K562 (cell line): ENCODE measurements around the gene ZNF787. TPM values are rescaled to one million over a fixed set of nuclear protein-coding genes. Genes with fewer than 3 reads are reported as not detected.

ENCODE experiments used
- ADNP ChIP-seq: fragments of 200-800 bp; sonication (Bioruptor generic); IDR thresholded peaks from 2 replicates; pipeline ENCODE4 v1.6.1; 2016; ENCODE audit warnings: missing genetic modification characterization, missing compliant biosample characterization
- ARID4B ChIP-seq: sonication (generic); formaldehyde crosslinking; IDR thresholded peaks from 2 replicates; pipeline ENCODE4 v1.8.0; 2022; ENCODE audit warnings: mild to moderate bottlenecking, missing genetic modification reagents
- ATF3 ChIP-seq, 2 experiments: fragments of 450-650 bp in 1 of 2; sonication (generic) in 1 of 2; formaldehyde crosslinking in 1 of 2; IDR thresholded peaks in 1 of 2; conservative IDR thresholded peaks in 1 of 2; 2 replicates each; pipeline versions ENCODE4 v1.6.1 to v1.8.1; 2016 to 2023; ENCODE audit warnings: mild to moderate bottlenecking in 2 of 2, moderate library complexity in 2 of 2, inconsistent platforms in 1 of 2, missing genetic modification reagents in 1 of 2
- CHAMP1 ChIP-seq: fragments of 450-650 bp; IDR thresholded peaks from 2 replicates; pipeline ENCODE4 v1.6.1; 2016; ENCODE audit warnings: mild to moderate bottlenecking
- FOS ChIP-seq: IDR thresholded peaks from 3 replicates; pipeline ENCODE4 v1.6.1; 2011; ENCODE audit not compliant: insufficient read length; ENCODE audit errors: extremely low read depth
- HNRNPL ChIP-seq: fragments of 200-400 bp; formaldehyde crosslinking; IDR thresholded peaks from 2 replicates; pipeline ENCODE4 v1.6.1; 2017; ENCODE audit warnings: low read depth, mild to moderate bottlenecking, low read length
- KHSRP ChIP-seq: fragments of 450-650 bp; IDR thresholded peaks from 2 replicates; pipeline ENCODE4 v1.6.1; 2017
- MEF2D ChIP-seq: conservative IDR thresholded peaks from 2 replicates; pipeline ENCODE4 v1.6.1; 2016; ENCODE audit warnings: low read depth, missing genetic modification characterization, missing compliant biosample characterization
- MYNN ChIP-seq, 2 experiments: sonication (generic); formaldehyde crosslinking in 1 of 2; IDR thresholded peaks; 2 replicates each; pipeline versions ENCODE4 v1.5.0 to v1.6.1; 2016 to 2020; ENCODE audit warnings: antibody characterized with exemption in 1 of 2, missing genetic modification reagents in 1 of 2
- NR2C1 ChIP-seq, 2 experiments: fragments of 450-650 bp; IDR thresholded peaks; 2 replicates each; pipeline ENCODE4 v1.6.1; 2017; ENCODE audit warnings: mild to moderate bottlenecking in 2 of 2, antibody characterized with exemption in 1 of 2, inconsistent platforms in 1 of 2, missing compliant biosample characterization in 1 of 2, missing genetic modification characterization in 1 of 2
- PPARD ChIP-seq: fragments of 250-450 bp; sonication (Bioruptor Pico); IDR thresholded peaks from 2 replicates; pipeline ENCODE4 v1.8.0; 2022; ENCODE audit warnings: inconsistent platforms, mild to moderate bottlenecking, moderate library complexity
- RAD51 ChIP-seq: fragments of 450-650 bp; IDR thresholded peaks from 2 replicates; pipeline ENCODE4 v1.7.1; 2016; ENCODE audit warnings: low read depth, mild to moderate bottlenecking, borderline replicate concordance
- USF1 ChIP-seq: sonication (generic); formaldehyde crosslinking; IDR thresholded peaks from 2 replicates; pipeline ENCODE4 v1.9.0; 2022; ENCODE audit warnings: mild to moderate bottlenecking, missing genetic modification reagents
- ZEB2 ChIP-seq: fragments of 450-650 bp; IDR thresholded peaks from 2 replicates; pipeline ENCODE4 v1.6.1; 2016
- ZFP30 ChIP-seq: fragments of 250-450 bp; sonication (Bioruptor Pico); IDR thresholded peaks from 2 replicates; pipeline ENCODE4 v1.8.0; 2022; ENCODE audit warnings: moderate library complexity, mild to moderate bottlenecking, inconsistent platforms, borderline replicate concordance
- ZKSCAN1 ChIP-seq: fragments of 150-350 bp; IDR thresholded peaks from 2 replicates; pipeline ENCODE4 v1.6.1; 2016; ENCODE audit warnings: low read depth, low read length
- ZNF280A ChIP-seq: fragments of 450-650 bp; IDR thresholded peaks from 2 replicates; pipeline ENCODE4 v1.6.1; 2018; ENCODE audit warnings: mild to moderate bottlenecking, low read depth; ENCODE audit not compliant: partially characterized antibody
- ZNF311 ChIP-seq: fragments of 250-450 bp; sonication (Bioruptor Pico); IDR thresholded peaks from 2 replicates; pipeline ENCODE4 v1.4.0; 2020; ENCODE audit warnings: mild to moderate bottlenecking, moderate library complexity
- polyA plus RNA-seq, 8 experiments: library from polyadenylated mRNA; depleted of rRNA in 4 of 8; stranded (reverse) in 5 of 8; unstranded in 3 of 8; fragments of >200 nt; fragmentation: Nextera tagmentation in 2 of 8; fragmentation: Illumina TruSeq in 1 of 8; extraction: Ambion mirVana in 2 of 8; extraction: Trizol in 1 of 8; gene quantifications; 2 replicates each; pipeline versions ENCODE4 v1.2.1 to v1.2.3, GENCODE V29; 2011 to 2014; ENCODE audit warnings: inconsistent platforms in 1 of 8, missing spikeins in 1 of 8
- total RNA-seq, 7 experiments: library from RNA; depleted of rRNA in 6 of 7; stranded (reverse); fragments of >200 nt in 6 of 7; fragmentation: Illumina TruSeq in 2 of 7; extraction: Trizol in 2 of 7; gene quantifications; 2 replicates each; pipeline versions ENCODE4 v1.2.1 to v1.2.3, GENCODE V29; 2011 to 2021; ENCODE audit warnings: low replicate concordance in 1 of 7

ZNF787 gene
- total and polyA plus RNA-seq, 9 of the 15 experiments (the other 6 are each of a cell fraction or from before 2014, with no cell fraction given): 0.45 to 77.6 (median 7.3) TPM

- no peak for TF ChIP-seq ZNF280A
- TF ChIP-seq RAD51: peak; percentile 35; the same call in 1 of the 2 replicates
- TF ChIP-seq ARID4B: no peak
- no peak for TF ChIP-seq ZEB2
- TF ChIP-seq NR2C1 (IDR thresholded peaks at IDR 0.05): no peak
- no peak for TF ChIP-seq NR2C1 (tag; IDR thresholded peaks at IDR 0.05)
- TF ChIP-seq MYNN (IDR thresholded peaks at IDR 0.05): no peak
- no peak for TF ChIP-seq MYNN (CRISPR knock-in tag; IDR thresholded peaks at IDR 0.05)
- peak; percentile 87 for TF ChIP-seq USF1 (CRISPR knock-in tag)
- TF ChIP-seq KHSRP: no peak
- TF ChIP-seq ZKSCAN1: no peak
- TF ChIP-seq ZFP30 (CRISPR knock-in tag): no peak
- TF ChIP-seq ADNP: no peak
- TF ChIP-seq FOS: no peak
- TF ChIP-seq ATF3 (IDR thresholded peaks at IDR 0.05): peak; percentile 85
- no peak for TF ChIP-seq ATF3 (CRISPR knock-in tag; conservative IDR thresholded peaks at IDR 0.05)
- TF ChIP-seq ZNF311: no peak
- TF ChIP-seq MEF2D: no peak
- TF ChIP-seq CHAMP1: no peak
- TF ChIP-seq PPARD (CRISPR knock-in tag): no peak
- TF ChIP-seq HNRNPL: no peak
Measured at GRCh38 chr19:56170261-56170660, 49.2 kb upstream of the ZNF787 start (continued).
